ENCODE results near the gene MEIOB. TPM values are rescaled to one million over a fixed set of nuclear protein-coding genes. Genes with fewer than 3 reads are reported as not detected.
"Not testable (repeated sequence)": the region's sequence is repeated elsewhere in the genome, so short reads cannot be mapped to it uniquely, and the experiment has no call there.

Gene MEIOB
- total RNA-seq, 2 donors from 2014 or later = not detected

DNA sequence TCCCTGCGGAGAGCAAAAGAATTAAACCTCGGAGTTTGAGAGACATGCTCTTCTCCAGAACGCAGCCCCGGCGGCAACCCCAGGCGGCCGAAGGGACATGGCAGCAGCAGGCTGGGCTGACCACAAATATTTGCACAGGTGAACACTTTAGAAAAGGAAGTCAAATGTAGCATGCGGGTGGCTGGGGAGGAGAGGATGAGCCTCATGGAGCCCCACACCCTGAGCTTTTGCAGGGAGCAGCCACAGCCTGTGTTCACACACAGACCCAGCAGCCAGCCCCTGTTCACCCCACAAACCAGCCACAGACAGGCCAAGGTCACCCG, 28.4 kb upstream of the MEIOB start:
- no peak for DNase-seq (ENCODE audit: low spot score)
- Mint-ChIP-seq H3K4me3 (no peak overlapping the region), H3K27me3 (peaks cover 0 to 3% of the 10 kb centered on the region in 2 donors), H3K4me1 (ENCODE audit: low read depth in 2 of 2) (no peaks in the 10 kb centered on the region), H3K9me3 (no peaks in the 10 kb centered on the region), H3K36me3 (no peaks in the 10 kb centered on the region), H3K27ac (no peak overlapping the region)
- ATAC-seq = no peak

GRCh38 chr16:1899641-1900451, 27.9 kb upstream of the MEIOB start:
- DNase-seq (ENCODE audit: low spot score) (no peak), ATAC-seq (no peak)
- Mint-ChIP-seq H3K27me3 (peaks cover 0 to 3% of the 10 kb centered on the region in 2 donors), H3K9me3 (no peaks in the 10 kb centered on the region), H3K36me3 (no peaks in the 10 kb centered on the region), H3K4me3 (no peak overlapping the region), H3K27ac (no peak overlapping the region), H3K4me1 (ENCODE audit: low read depth in 2 of 2) (no peaks in the 10 kb centered on the region)

DNA sequence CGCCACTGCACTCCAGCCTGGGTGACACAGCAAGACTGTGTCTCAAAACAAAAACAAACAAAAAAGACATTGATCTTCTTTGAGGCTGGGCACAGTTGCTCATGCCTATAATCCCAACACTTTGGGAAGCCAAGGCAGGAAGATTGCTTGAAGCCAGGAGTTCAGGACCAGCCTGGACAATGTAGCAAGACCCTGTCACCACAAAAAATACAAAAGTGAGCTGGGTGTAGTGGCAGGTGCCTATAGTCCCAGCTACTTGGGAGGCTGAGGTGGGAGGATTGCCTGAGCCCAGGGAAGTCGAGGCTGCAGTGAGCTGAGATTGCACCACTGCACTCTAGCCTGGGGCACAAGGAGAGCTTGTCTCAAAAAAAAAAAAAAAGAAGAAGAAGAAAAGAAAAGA, 25.7 kb upstream of the MEIOB start:
- not testable (repeated sequence) for H3K36me3 Mint-ChIP-seq; H3K27me3 Mint-ChIP-seq; H3K4me3 Mint-ChIP-seq; H3K9me3 Mint-ChIP-seq; ATAC-seq; H3K4me1 Mint-ChIP-seq (ENCODE audit: low read depth in 2 of 2); H3K27ac Mint-ChIP-seq
- DNase-seq (ENCODE audit: low spot score) = peak; percentile 16

GRCh38 chr16:1895949-1896675, 24.1 kb upstream of the MEIOB start:
- ATAC-seq (peak in 1 of 2 donors; percentile 48), DNase-seq (ENCODE audit: low spot score) (peak; percentile 51)
- H3K4me3 Mint-ChIP-seq = no peak overlapping the region
- no peaks in the 10 kb centered on the region for H3K36me3 Mint-ChIP-seq
- H3K27me3 Mint-ChIP-seq = peaks cover 0 to 4% of the 10 kb centered on the region in 2 donors
- no peaks in the 10 kb centered on the region for H3K9me3 Mint-ChIP-seq
- no peaks in the 10 kb centered on the region for H3K4me1 Mint-ChIP-seq (ENCODE audit: low read depth in 2 of 2)
- H3K27ac Mint-ChIP-seq = no peak overlapping the region

DNA sequence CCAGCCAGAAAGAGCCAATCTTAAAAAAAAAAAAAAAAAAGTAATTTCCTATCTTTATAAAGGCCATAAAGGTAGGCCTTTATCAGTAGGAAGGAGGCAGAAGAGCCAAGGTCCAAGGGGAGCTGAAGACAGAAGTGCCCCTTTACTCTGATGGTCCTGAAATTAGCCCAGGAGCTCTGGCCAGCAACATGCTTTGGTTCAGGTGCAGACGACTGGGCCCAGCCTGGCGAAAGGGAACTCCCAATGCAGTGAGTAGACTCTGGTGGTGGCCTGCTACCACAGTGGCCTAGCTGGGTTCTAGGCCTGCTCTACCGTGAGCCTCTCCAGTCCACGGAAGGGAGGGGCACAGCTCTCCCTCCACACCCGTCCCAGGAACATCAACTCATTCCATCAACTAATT, 23.1 kb upstream of the MEIOB start:
- Mint-ChIP-seq H3K27ac (no peak overlapping the region), H3K4me3 (no peak overlapping the region), H3K4me1 (ENCODE audit: low read depth in 2 of 2) (no peaks in the 10 kb centered on the region), H3K27me3 (peaks cover 7 to 11% of the 10 kb centered on the region in 2 donors), H3K9me3 (no peaks in the 10 kb centered on the region), H3K36me3 (no peaks in the 10 kb centered on the region)
- ATAC-seq (no peak), DNase-seq (ENCODE audit: low spot score) (no peak)

- no peak for DNase-seq (ENCODE audit: low spot score)
- no peaks in the 10 kb centered on the region for H3K9me3 Mint-ChIP-seq
- peaks cover 7 to 17% of the 10 kb centered on the region in 2 donors for H3K27me3 Mint-ChIP-seq
Observed at GRCh38 chr16:1890708-1891050, 18.7 kb upstream of the MEIOB start.

DNA sequence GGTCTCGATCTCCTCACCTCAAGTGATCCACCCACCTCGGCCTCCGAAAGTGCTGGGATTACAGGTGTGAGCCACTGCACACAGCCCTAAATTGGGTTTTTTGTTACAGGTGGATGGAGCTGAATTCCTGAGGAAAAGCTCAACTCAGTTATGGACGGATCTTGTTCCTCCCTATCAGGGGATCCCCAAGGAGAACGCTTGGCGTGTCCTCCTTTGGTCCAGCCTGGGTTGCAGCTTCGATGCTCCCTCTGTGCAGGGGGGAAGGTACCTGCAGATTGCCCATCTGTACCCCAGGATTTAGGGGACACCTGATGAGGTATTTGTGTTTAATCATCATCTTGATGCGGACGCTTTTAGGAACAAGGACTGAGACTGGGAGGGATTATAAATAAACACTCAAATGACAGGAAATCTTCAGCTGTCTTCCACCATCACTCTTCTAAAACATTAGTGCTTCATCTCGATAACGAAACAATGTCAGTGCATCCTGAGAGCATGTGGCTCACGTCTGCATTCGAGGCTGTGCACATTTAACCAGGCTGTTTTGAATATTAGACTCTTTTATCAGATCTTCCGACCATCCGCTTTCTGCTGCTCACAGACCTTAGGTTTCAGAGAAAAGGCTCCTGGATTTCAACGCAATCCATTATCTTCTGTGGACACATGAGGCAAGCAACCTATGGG, 18.2 kb upstream of the MEIOB start:
- DNase-seq (ENCODE audit: low spot score) (no peak), ATAC-seq (no peak)
- Mint-ChIP-seq H3K27me3 (peaks cover 7 to 19% of the 10 kb centered on the region in 2 donors), H3K27ac (no peak overlapping the region), H3K36me3 (no peaks in the 10 kb centered on the region), H3K4me1 (ENCODE audit: low read depth in 2 of 2) (no peaks in the 10 kb centered on the region), H3K4me3 (no peak overlapping the region), H3K9me3 (no peaks in the 10 kb centered on the region)

More at GRCh38 chr16:1890708-1891050, 18.7 kb upstream of the MEIOB start:
- no peaks in the 10 kb centered on the region for H3K4me1 Mint-ChIP-seq (ENCODE audit: low read depth in 2 of 2)
- H3K27ac Mint-ChIP-seq = no peak overlapping the region
- H3K4me3 Mint-ChIP-seq = no peak overlapping the region
- no peaks in the 10 kb centered on the region for H3K36me3 Mint-ChIP-seq
- no peak for ATAC-seq

DNA sequence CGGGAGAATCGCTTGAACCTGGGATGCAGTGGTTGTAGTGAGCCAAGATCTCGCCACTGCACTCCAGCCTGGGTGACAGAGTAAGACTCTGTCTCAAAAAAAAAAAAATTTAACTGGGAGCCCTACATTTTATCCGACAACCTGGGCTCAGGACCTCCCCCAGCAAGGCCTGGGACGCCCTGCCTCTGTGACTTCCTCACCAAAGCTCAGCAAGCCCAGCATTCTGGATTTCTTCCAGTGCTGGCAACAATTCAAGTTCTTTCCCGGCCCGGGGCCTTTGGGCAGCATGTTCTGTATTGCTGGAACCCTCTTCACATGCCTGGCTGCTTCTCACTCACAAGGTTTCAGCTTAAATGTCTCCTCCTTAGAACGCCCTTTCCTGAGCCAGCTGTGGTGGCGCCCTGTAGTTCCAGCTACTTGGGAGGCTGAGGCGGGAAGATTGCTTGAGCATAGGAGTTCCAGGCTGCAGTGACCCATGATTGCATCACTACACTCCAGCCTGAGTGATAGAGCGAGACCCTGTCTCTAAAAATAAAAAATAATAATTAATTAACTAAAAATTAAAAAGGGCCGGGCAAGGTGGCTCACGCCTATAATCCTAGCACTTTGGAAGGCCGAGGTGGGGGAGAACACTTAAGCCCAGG, 15.9 kb upstream of the MEIOB start:
- ATAC-seq (no peak), DNase-seq (ENCODE audit: low spot score) (no peak)
- Mint-ChIP-seq H3K4me1 (ENCODE audit: low read depth in 2 of 2) (no peaks in the 10 kb centered on the region), H3K9me3 (no peaks in the 10 kb centered on the region), H3K36me3 (no peaks in the 10 kb centered on the region), H3K4me3 (no peak overlapping the region), H3K27me3 (peaks cover 7 to 19% of the 10 kb centered on the region in 2 donors), H3K27ac (no peak overlapping the region)

- H3K36me3 Mint-ChIP-seq = no peaks in the 10 kb centered on the region
- no peaks in the 10 kb centered on the region for H3K4me1 Mint-ChIP-seq (ENCODE audit: low read depth in 2 of 2)
- H3K9me3 Mint-ChIP-seq = no peaks in the 10 kb centered on the region
- no peak for DNase-seq (ENCODE audit: low spot score)
- no peak for ATAC-seq
- H3K4me3 Mint-ChIP-seq = no peak overlapping the region
- no peak overlapping the region for H3K27ac Mint-ChIP-seq
- peaks cover 0 to 11% of the 10 kb centered on the region in 2 donors for H3K27me3 Mint-ChIP-seq
Observed at GRCh38 chr16:1884889-1885288, 12.9 kb upstream of the MEIOB start.

DNA sequence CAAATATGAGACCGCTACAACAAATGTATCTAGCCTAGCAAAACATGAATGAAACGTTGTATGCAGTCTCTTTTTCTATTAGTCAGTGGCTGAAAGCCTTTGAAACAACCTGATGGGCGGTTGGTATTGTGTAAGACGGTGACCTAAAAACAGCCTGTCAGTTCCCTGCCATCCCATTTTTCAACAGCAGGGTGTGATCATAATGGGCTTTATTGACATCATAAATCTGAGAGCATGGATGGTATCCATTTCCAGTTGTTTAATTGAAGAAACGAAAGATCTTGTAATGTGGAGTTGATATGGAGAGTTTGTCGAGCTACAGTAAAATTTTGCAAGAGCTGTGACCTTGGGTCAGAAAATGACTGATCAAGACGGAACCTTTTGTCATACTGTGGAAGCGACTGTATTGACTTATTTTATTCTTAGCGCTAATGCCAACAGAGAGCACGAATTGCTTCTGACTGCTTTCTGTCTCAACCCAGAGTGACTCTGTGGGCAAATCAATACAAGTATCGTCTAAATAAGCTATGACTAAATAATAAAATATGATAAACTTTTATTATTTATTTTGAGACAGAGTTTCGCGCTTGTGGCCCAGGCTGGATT, 12.3 kb upstream of the MEIOB start:
- no peaks in the 10 kb centered on the region for H3K9me3 Mint-ChIP-seq
- no peaks in the 10 kb centered on the region for H3K36me3 Mint-ChIP-seq
- peaks cover 0 to 11% of the 10 kb centered on the region in 2 donors for H3K27me3 Mint-ChIP-seq
- H3K27ac Mint-ChIP-seq = no peak overlapping the region
- DNase-seq (ENCODE audit: low spot score) = no peak
- H3K4me3 Mint-ChIP-seq = no peak overlapping the region
- ATAC-seq = no peak
- no peaks in the 10 kb centered on the region for H3K4me1 Mint-ChIP-seq (ENCODE audit: low read depth in 2 of 2)

- H3K4me3 Mint-ChIP-seq; DNase-seq (ENCODE audit: low spot score); ATAC-seq; H3K4me1 Mint-ChIP-seq (ENCODE audit: low read depth in 2 of 2); H3K9me3 Mint-ChIP-seq; H3K27ac Mint-ChIP-seq; H3K36me3 Mint-ChIP-seq: not testable (repeated sequence)
- peaks cover 5 to 15% of the 10 kb centered on the region in 2 donors for H3K27me3 Mint-ChIP-seq
Observed at GRCh38 chr16:1881172-1881571, 9.2 kb upstream of the MEIOB start.

DNA sequence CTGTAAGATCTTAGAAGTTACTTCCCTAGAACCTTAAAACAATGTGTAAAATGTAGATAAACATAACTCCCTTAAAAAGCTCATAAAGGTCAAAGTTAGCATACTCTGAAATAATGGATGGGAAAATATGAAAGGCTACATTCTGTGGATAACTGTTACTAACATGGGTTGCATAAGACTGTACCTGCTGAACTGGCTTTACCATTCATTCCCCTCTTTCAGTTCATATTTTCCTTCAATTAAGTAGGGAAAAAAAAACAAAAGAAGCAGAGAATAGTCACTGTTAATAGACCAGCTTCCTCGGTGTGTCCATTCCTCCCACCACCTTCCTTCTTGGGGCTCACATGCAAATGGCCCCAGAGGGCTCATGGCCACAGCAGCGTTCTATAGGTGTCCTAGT, 7.5 kb upstream of the MEIOB start:
- H3K36me3 Mint-ChIP-seq = no peaks in the 10 kb centered on the region
- H3K4me1 Mint-ChIP-seq (ENCODE audit: low read depth in 2 of 2) = no peaks in the 10 kb centered on the region
- DNase-seq (ENCODE audit: low spot score) (no peak), ATAC-seq (no peak)
- H3K9me3 Mint-ChIP-seq = no peaks in the 10 kb centered on the region
- H3K27me3 Mint-ChIP-seq = peaks cover 13 to 15% of the 10 kb centered on the region in 2 donors
- no peak overlapping the region for H3K4me3 Mint-ChIP-seq
- H3K27ac Mint-ChIP-seq = no peak overlapping the region

DNA sequence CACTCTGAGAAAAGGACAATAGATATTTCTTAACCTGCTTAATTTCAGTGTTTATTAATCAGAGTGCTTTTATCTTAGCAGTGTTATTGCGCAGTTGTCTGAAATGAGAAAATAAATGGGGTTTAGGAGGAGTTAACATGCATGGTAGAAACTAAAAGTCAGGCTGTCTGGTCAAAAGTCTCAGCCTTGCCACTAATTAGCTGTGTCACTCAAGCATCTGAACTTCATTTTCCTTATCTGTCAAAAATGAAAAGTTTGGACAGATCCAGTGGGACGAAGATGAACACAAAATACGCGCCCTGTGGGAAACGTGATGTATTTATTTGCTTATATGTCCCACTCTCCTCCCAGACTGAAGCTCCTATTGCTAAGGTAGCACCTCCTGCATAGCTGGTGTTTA, 6.3 kb upstream of the MEIOB start:
- ATAC-seq = no peak
- DNase-seq (ENCODE audit: low spot score) = no peak
- Mint-ChIP-seq H3K4me3 (no peak overlapping the region), H3K4me1 (ENCODE audit: low read depth in 2 of 2) (no peaks in the 10 kb centered on the region), H3K27me3 (peaks cover 13 to 15% of the 10 kb centered on the region in 2 donors), H3K36me3 (no peaks in the 10 kb centered on the region), H3K27ac (no peak overlapping the region), H3K9me3 (no peaks in the 10 kb centered on the region)

Data from natural killer cell treated with Interleukin-12 subunit alpha and Interleukin-12 subunit beta and Interleukin-15 and Interleukin-18, amount 100 ng/mL, for 72 hours (primary cell).